Measurements from ENCODE around the gene TOMM70.
A peak's percentile ranks its signal among the peaks of the same experiment; 100 is the strongest.
"Not testable (repeated sequence)": the region's sequence is repeated elsewhere in the genome, so short reads cannot be mapped to it uniquely, and the experiment has no call there.

TOMM70 gene

GRCh38 chr3:100352296-100353231, 48.3 kb downstream of the TOMM70 start:
- Histone ChIP-seq H3K36me3 (ENCODE audit: control insufficient read depth in 5 of 5, insufficient read depth in 5 of 5, low read length in 5 of 5) (peaks cover 43 to 77% (median 60%) of the 10 kb centered on the region in 5 donors), H3K4me3 (ENCODE audit: low read depth in 1 of 5, low read length in 5 of 5) (no peak overlapping the region), H3K27ac (ENCODE audit: low read depth, low read length) (no peak overlapping the region), H3K9ac (ENCODE audit: low read length in 5 of 5) (no peak overlapping the region), H3K4me1 (ENCODE audit: control insufficient read depth in 5 of 5, insufficient read depth in 5 of 5, low read length in 5 of 5) (no peaks in the 10 kb centered on the region), H3K27me3 (ENCODE audit: control insufficient read depth in 5 of 5, insufficient read depth in 4 of 5, low read length in 5 of 5) (no peaks in the 10 kb centered on the region), H3K9me3 (ENCODE audit: control insufficient read depth in 5 of 5, low read length in 5 of 5) (no peaks in the 10 kb centered on the region)

DNA sequence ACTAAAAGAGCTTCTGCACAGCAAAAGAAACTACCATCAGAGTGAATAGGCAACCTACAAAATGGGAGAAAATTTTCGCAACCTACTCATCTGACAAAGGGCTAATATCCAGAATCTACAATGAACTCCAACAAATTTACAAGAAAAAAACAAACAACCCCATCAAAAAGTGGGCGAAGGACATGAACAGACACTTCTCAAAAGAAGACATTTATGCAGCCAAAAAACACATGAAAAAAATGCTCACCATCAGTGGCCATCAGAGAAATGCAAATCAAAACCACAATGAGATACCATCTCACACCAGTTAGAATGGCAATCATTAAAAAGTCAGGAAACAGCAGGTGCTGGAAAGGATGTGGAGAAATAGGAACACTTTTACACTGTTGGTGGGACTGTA, 49.1 kb downstream of the TOMM70 start:
- H3K9me3 ChIP-seq (ENCODE audit: control insufficient read depth in 5 of 5, low read length in 5 of 5); H3K4me1 ChIP-seq (ENCODE audit: control insufficient read depth in 5 of 5, insufficient read depth in 5 of 5, low read length in 5 of 5); H3K9ac ChIP-seq (ENCODE audit: low read length in 5 of 5); H3K4me3 ChIP-seq (ENCODE audit: low read depth in 1 of 5, low read length in 5 of 5); H3K27me3 ChIP-seq (ENCODE audit: control insufficient read depth in 5 of 5, insufficient read depth in 4 of 5, low read length in 5 of 5); H3K27ac ChIP-seq (ENCODE audit: low read depth, low read length): not testable (repeated sequence)
- H3K36me3 ChIP-seq (ENCODE audit: control insufficient read depth in 5 of 5, insufficient read depth in 5 of 5, low read length in 5 of 5): peaks cover 42 to 81% (median 66%) of the 10 kb centered on the region in 5 donors

DNA sequence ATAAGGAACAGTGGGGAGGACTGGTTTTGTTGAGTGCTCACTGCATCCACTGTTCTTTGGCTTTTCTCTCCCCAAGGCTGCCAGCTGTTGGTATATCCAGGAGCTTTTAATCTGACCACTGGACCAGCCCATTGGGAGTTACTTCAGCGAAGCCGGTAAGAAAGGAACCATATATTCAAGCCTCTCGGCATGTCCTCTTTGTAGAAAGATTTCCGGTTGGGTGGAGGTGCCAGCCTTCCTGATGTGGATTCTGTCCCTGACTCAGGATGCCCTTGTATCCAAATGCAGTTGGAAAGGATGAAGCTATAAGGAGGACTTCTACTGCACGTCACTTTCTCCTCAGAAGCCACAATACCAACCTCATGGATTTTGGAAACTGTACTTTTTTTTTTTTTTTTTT, 52.2 kb downstream of the TOMM70 start:
- H3K27ac ChIP-seq (ENCODE audit: low read depth, low read length): no peak overlapping the region
- H3K9me3 ChIP-seq (ENCODE audit: control insufficient read depth in 5 of 5, low read length in 5 of 5): no peaks in the 10 kb centered on the region
- no peaks in the 10 kb centered on the region for H3K4me1 ChIP-seq (ENCODE audit: control insufficient read depth in 5 of 5, insufficient read depth in 5 of 5, low read length in 5 of 5)
- H3K9ac ChIP-seq (ENCODE audit: low read length in 5 of 5): no peak overlapping the region
- H3K36me3 ChIP-seq (ENCODE audit: control insufficient read depth in 5 of 5, insufficient read depth in 5 of 5, low read length in 5 of 5): peaks cover 42 to 77% (median 66%) of the 10 kb centered on the region in 5 donors
- H3K4me3 ChIP-seq (ENCODE audit: low read depth in 1 of 5, low read length in 5 of 5): no peak overlapping the region
- no peaks in the 10 kb centered on the region for H3K27me3 ChIP-seq (ENCODE audit: control insufficient read depth in 5 of 5, insufficient read depth in 4 of 5, low read length in 5 of 5)

DNA sequence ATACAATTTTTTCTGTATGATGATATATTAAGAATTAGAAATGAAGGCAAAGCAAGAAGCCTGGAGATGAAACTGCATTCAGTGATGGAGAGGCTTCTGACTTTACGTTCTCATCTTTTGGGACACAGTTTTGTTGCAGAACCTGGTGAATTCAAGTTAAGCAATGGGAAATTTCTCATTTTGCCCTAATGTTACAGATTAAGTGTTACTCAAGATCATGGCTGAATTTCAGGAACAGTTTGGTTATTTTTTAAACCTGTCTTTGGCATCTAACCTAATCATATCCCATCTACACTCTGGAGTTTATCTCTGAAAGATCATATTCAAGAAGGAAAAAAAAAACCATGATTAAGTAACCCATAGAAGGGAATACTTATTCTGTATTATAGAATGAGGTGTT, 60.4 kb downstream of the TOMM70 start:
- peaks cover 0 to 4% (median 2%) of the 10 kb centered on the region in 5 donors for H3K4me1 ChIP-seq (ENCODE audit: control insufficient read depth in 5 of 5, insufficient read depth in 5 of 5, low read length in 5 of 5)
- no peaks in the 10 kb centered on the region for H3K27me3 ChIP-seq (ENCODE audit: control insufficient read depth in 5 of 5, insufficient read depth in 4 of 5, low read length in 5 of 5)
- peaks cover 21 to 43% (median 37%) of the 10 kb centered on the region in 5 donors for H3K36me3 ChIP-seq (ENCODE audit: control insufficient read depth in 5 of 5, insufficient read depth in 5 of 5, low read length in 5 of 5)
- no peak overlapping the region for H3K4me3 ChIP-seq (ENCODE audit: low read depth in 1 of 5, low read length in 5 of 5)
- H3K9me3 ChIP-seq (ENCODE audit: control insufficient read depth in 5 of 5, low read length in 5 of 5): peaks cover 0 to 6% (median 0%) of the 10 kb centered on the region in 5 donors
- H3K27ac ChIP-seq (ENCODE audit: low read depth, low read length): no peak overlapping the region
- H3K9ac ChIP-seq (ENCODE audit: low read length in 5 of 5): no peak overlapping the region

- Histone ChIP-seq H3K27ac (ENCODE audit: low read depth, low read length) (no peak overlapping the region), H3K4me3 (ENCODE audit: low read depth in 1 of 5, low read length in 5 of 5) (no peak overlapping the region), H3K9me3 (ENCODE audit: control insufficient read depth in 5 of 5, low read length in 5 of 5) (peaks cover 0 to 6% (median 0%) of the 10 kb centered on the region in 5 donors), H3K27me3 (ENCODE audit: control insufficient read depth in 5 of 5, insufficient read depth in 4 of 5, low read length in 5 of 5) (no peaks in the 10 kb centered on the region), H3K9ac (ENCODE audit: low read length in 5 of 5) (no peak overlapping the region), H3K36me3 (ENCODE audit: control insufficient read depth in 5 of 5, insufficient read depth in 5 of 5, low read length in 5 of 5) (peaks cover 17 to 39% (median 33%) of the 10 kb centered on the region in 5 donors), H3K4me1 (ENCODE audit: control insufficient read depth in 5 of 5, insufficient read depth in 5 of 5, low read length in 5 of 5) (peaks cover 0 to 11% (median 8%) of the 10 kb centered on the region in 5 donors)
These were observed 61.1 kb downstream of the TOMM70 start for GRCh38 chr3:100339786-100340185.

- H3K4me1 ChIP-seq (ENCODE audit: control insufficient read depth in 5 of 5, insufficient read depth in 5 of 5, low read length in 5 of 5): peaks cover 2 to 17% (median 14%) of the 10 kb centered on the region in 5 donors
- H3K27ac ChIP-seq (ENCODE audit: low read depth, low read length): no peak overlapping the region
- H3K9ac ChIP-seq (ENCODE audit: low read length in 5 of 5): no peak overlapping the region
- peaks cover 0 to 6% (median 0%) of the 10 kb centered on the region in 5 donors for H3K9me3 ChIP-seq (ENCODE audit: control insufficient read depth in 5 of 5, low read length in 5 of 5)
- H3K27me3 ChIP-seq (ENCODE audit: control insufficient read depth in 5 of 5, insufficient read depth in 4 of 5, low read length in 5 of 5): no peaks in the 10 kb centered on the region
- peaks cover 13 to 36% (median 29%) of the 10 kb centered on the region in 5 donors for H3K36me3 ChIP-seq (ENCODE audit: control insufficient read depth in 5 of 5, insufficient read depth in 5 of 5, low read length in 5 of 5)
- H3K4me3 ChIP-seq (ENCODE audit: low read depth in 1 of 5, low read length in 5 of 5): no peak overlapping the region
These were observed 62.0 kb downstream of the TOMM70 start for GRCh38 chr3:100338911-100339310.

- not testable (repeated sequence) for H3K9ac ChIP-seq (ENCODE audit: low read length in 5 of 5); H3K4me3 ChIP-seq (ENCODE audit: low read depth in 1 of 5, low read length in 5 of 5); H3K9me3 ChIP-seq (ENCODE audit: control insufficient read depth in 5 of 5, low read length in 5 of 5); H3K27me3 ChIP-seq (ENCODE audit: control insufficient read depth in 5 of 5, insufficient read depth in 4 of 5, low read length in 5 of 5); H3K27ac ChIP-seq (ENCODE audit: low read depth, low read length)
- H3K36me3 ChIP-seq (ENCODE audit: control insufficient read depth in 5 of 5, insufficient read depth in 5 of 5, low read length in 5 of 5): peaks cover 8 to 22% (median 16%) of the 10 kb centered on the region in 5 donors
- H3K4me1 ChIP-seq (ENCODE audit: control insufficient read depth in 5 of 5, insufficient read depth in 5 of 5, low read length in 5 of 5): peaks cover 2 to 17% (median 14%) of the 10 kb centered on the region in 5 donors
These were observed 64.7 kb downstream of the TOMM70 start for GRCh38 chr3:100336229-100336628.

- Histone ChIP-seq H3K36me3 (ENCODE audit: control insufficient read depth in 5 of 5, insufficient read depth in 5 of 5, low read length in 5 of 5) (peaks cover 5 to 15% (median 9%) of the 10 kb centered on the region in 5 donors), H3K9ac (ENCODE audit: low read length in 5 of 5) (peak overlapping the region in 4 of 5 donors; percentile 73 to 80 (median 74)), H3K9me3 (ENCODE audit: control insufficient read depth in 5 of 5, low read length in 5 of 5) (no peaks in the 10 kb centered on the region), H3K4me1 (ENCODE audit: control insufficient read depth in 5 of 5, insufficient read depth in 5 of 5, low read length in 5 of 5) (peaks cover 2 to 17% (median 14%) of the 10 kb centered on the region in 5 donors), H3K27ac (ENCODE audit: low read depth, low read length) (peak overlapping the region; percentile 49), H3K4me3 (ENCODE audit: low read depth in 1 of 5, low read length in 5 of 5) (peak overlapping the region; percentile 73 to 92 (median 80)), H3K27me3 (ENCODE audit: control insufficient read depth in 5 of 5, insufficient read depth in 4 of 5, low read length in 5 of 5) (no peaks in the 10 kb centered on the region)
These were observed 65.5 kb downstream of the TOMM70 start for GRCh38 chr3:100335434-100335833.

DNA sequence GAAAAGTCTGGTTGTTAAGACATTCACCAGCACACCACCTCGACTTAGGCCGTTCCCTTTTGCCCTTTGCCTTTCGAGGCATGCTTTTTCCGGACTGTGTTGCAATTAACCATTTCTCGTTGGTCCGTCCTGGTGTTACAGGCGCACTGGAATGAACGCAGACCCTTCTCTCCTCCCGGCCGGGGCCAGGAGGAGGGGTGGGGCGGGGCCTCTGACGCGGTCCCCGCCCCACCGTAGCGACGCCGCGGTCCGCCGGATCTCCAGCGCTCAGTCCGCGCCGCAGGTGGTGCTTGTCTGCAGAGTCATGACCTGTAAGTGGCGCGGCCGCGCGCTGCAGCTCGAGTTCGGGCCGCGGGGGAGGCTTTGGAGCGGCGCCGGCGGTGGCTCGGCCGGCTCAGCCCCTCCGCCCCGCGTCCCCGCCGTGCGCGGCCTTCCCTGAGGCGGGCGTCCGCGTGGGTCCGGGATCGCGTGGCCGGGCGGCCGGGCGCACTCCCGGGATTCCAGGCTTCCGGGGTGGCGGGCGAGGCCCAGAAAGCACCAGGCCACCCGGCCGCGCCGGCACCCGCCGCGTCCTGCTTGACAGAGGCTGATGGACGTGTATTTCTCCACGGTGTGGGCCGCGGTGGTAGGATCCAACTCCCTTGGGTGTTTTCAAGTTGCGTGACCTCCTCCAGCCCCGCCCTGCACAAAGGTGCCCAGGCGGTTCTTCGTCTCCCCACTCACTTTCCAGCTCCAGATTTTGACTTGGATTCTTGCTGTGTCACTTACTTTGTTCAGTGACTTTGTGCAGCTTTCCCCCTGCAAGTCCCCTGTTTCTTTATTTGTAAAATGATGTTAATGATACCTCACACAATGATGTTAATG, 66.2 kb downstream of the TOMM70 start, which contains the start of gene NIT2:
NIT2 (plus strand) TSS at position 270 of the 864 bp plus-strand sequence; CDS start at position 305, 35 bp downstream.
- Histone ChIP-seq H3K36me3 (ENCODE audit: control insufficient read depth in 5 of 5, insufficient read depth in 5 of 5, low read length in 5 of 5) (peaks cover 4 to 8% (median 4%) of the 10 kb centered on the region in 5 donors), H3K27ac (ENCODE audit: low read depth, low read length) (peak within 1 kb of the TSS; percentile 49), H3K4me3 (ENCODE audit: low read depth in 1 of 5, low read length in 5 of 5) (peak within 1 kb of the TSS; percentile 73 to 97 (median 91)), H3K27me3 (ENCODE audit: control insufficient read depth in 5 of 5, insufficient read depth in 4 of 5, low read length in 5 of 5) (no peaks in the 10 kb centered on the region), H3K9ac (ENCODE audit: low read length in 5 of 5) (peak within 1 kb of the TSS; percentile 73 to 89 (median 81)), H3K9me3 (ENCODE audit: control insufficient read depth in 5 of 5, low read length in 5 of 5) (no peaks in the 10 kb centered on the region), H3K4me1 (ENCODE audit: control insufficient read depth in 5 of 5, insufficient read depth in 5 of 5, low read length in 5 of 5) (peaks cover 2 to 17% (median 14%) of the 10 kb centered on the region in 5 donors)
